PC-3 (cell line): ENCODE results near the gene SLC41A2. TPM values are rescaled to one million over a fixed set of nuclear protein-coding genes. Genes with fewer than 3 reads are reported as not detected.

Experiments
- ATAC-seq: fragments of 200-7000 bp; cut with Tn5 transposase; 2 replicates; pipeline ENCODE4 v1.9.1; 2020; ENCODE audit warnings: mild to moderate bottlenecking, moderate library complexity
- BruUV-seq: library from RNA; stranded (reverse); fragments of 400-500 nt; replicated peaks from 2 replicates; lab custom pipeline; 2021; lab: Mats Ljungman, UMichigan
- CTCF ChIA-PET: fragments of 300-600 bp; sonication (Branson Sonifier 250); formaldehyde crosslinking; loops from one replicate; lab custom pipeline; 2022; ENCODE audit warnings: antibody characterized with exemption; lab: Charles Lee
- POLR2A ChIA-PET: fragments of 300-600 bp; sonication (Branson Sonifier 250); formaldehyde crosslinking; loops from one replicate; lab custom pipeline; 2022; ENCODE audit warnings: antibody characterized with exemption; ENCODE audit not compliant: unreplicated experiment; lab: Charles Lee
- DNase-seq: peaks from one replicate; pipeline ENCODE4 v3.0.0-alpha.2; 2015
- H2AFZ ChIP-seq: fragments of 300-600 bp; sonication (generic); 2 replicates; pipeline ENCODE4 v1.6.0; 2016; ENCODE audit warnings: antibody characterized with exemption, low read length
- H3F3A ChIP-seq: fragments of 300-600 bp; sonication (generic); one replicate; pipeline ENCODE4 v1.6.0; 2017; ENCODE audit warnings: antibody characterized with exemption, low read length, control low read depth, mild to moderate bottlenecking; ENCODE audit not compliant: unreplicated experiment
- H3K27ac ChIP-seq: fragments of 300-600 bp; sonication (generic); 2 replicates; pipeline ENCODE4 v1.5.1; 2016; ENCODE audit warnings: mild to moderate bottlenecking, low read length
- H3K27me3 ChIP-seq: fragments of 300-600 bp; sonication (generic); 2 replicates; pipeline ENCODE4 v1.6.1; 2016; ENCODE audit warnings: low read length, mixed read lengths
- H3K36me3 ChIP-seq: fragments of 300-600 bp; sonication (generic); 2 replicates; pipeline ENCODE4 v1.6.1; 2016; ENCODE audit warnings: low read depth, mixed run types, low read length, mixed read lengths
- H3K4me1 ChIP-seq: fragments of 300-600 bp; sonication (generic); 2 replicates; pipeline ENCODE4 v1.5.1; 2016; ENCODE audit warnings: low read length; ENCODE audit not compliant: insufficient read depth
- H3K4me2 ChIP-seq: fragments of 300-600 bp; sonication (generic); 2 replicates; pipeline ENCODE4 v1.6.0; 2016; ENCODE audit warnings: low read length
- H3K4me3 ChIP-seq: fragments of 300-600 bp; sonication (generic); 2 replicates; pipeline ENCODE4 v1.5.1; 2016; ENCODE audit warnings: mild to moderate bottlenecking, low read length, mixed read lengths
- H3K79me2 ChIP-seq: fragments of 300-600 bp; sonication (generic); 2 replicates; pipeline ENCODE4 v1.6.1; 2017; ENCODE audit warnings: low read length, mixed read lengths
- H3K9ac ChIP-seq: fragments of 300-600 bp; sonication (generic); 2 replicates; pipeline ENCODE4 v1.6.0; 2016; ENCODE audit warnings: mild to moderate bottlenecking, low read length
- H3K9me2 ChIP-seq: fragments of 300-600 bp; sonication (generic); replicated peaks from 2 replicates; pipeline ENCODE4 v1.6.1; 2016; ENCODE audit warnings: mixed run types, low read length, mixed read lengths
- H3K9me3 ChIP-seq: fragments of 300-600 bp; sonication (generic); 2 replicates; pipeline ENCODE4 v1.6.1; 2016; ENCODE audit warnings: low read length, mixed read lengths
- H4K20me1 ChIP-seq: fragments of 300-600 bp; sonication (generic); 2 replicates; pipeline ENCODE4 v1.6.1; 2016; ENCODE audit warnings: low read length, mixed read lengths
- EZH2 ChIP-seq: fragments of 300-600 bp; sonication (generic); IDR thresholded peaks from one replicate; pipeline ENCODE4 v1.6.1; 2017; ENCODE audit warnings: antibody characterized with exemption, mild to moderate bottlenecking, low read length; ENCODE audit not compliant: unreplicated experiment
- EZH2phosphoT487 ChIP-seq: fragments of 300-600 bp; sonication (generic); IDR thresholded peaks from 2 replicates; pipeline ENCODE4 v1.6.1; 2018; ENCODE audit warnings: mild to moderate bottlenecking, antibody characterized with exemption, low read length, borderline replicate concordance
- intact Hi-C: fragments of 100-400 bp; cut with micrococcal nuclease; formaldehyde crosslinking; loops from 2 replicates; pipeline ENCODE4 v1.9.0; 2023
- total RNA-seq: library from RNA; depleted of rRNA; stranded (reverse); fragments of >200 nt; gene quantifications from 2 replicates; pipeline ENCODE4 v1.2.3, GENCODE V29; 2014
- TF ChIP-seq, protein P1 (sequence below): fragments of 300-600 bp; sonication (generic); conservative IDR thresholded peaks from 2 replicates; pipeline ENCODE4 v1.5.1; 2017; ENCODE audit warnings: antibody characterized with exemption, low read depth, mild to moderate bottlenecking, low read length

Gene SLC41A2
- total RNA-seq, 1 experiment from 2014 or later = 16.3 TPM

DNA sequence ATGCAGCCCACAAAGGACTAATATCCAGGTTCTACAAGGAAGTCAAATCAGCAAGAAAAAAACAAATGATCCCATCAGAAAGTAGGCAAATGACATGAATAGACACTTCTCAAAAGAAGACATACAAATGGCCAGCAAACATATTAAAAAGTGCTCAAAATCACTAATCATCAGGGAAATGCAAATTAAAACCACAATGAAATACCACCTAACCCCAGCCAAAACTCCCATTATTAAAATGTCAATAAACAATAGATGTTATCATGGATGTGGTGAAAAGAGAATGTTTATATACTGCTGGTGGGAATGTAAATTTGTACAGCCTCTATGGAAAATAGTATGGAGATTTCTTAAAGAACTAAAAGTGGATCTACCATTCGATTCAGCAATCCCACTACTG lies 25.0 kb downstream of the SLC41A2 start:
- TF ChIP-seq, protein P1, sequence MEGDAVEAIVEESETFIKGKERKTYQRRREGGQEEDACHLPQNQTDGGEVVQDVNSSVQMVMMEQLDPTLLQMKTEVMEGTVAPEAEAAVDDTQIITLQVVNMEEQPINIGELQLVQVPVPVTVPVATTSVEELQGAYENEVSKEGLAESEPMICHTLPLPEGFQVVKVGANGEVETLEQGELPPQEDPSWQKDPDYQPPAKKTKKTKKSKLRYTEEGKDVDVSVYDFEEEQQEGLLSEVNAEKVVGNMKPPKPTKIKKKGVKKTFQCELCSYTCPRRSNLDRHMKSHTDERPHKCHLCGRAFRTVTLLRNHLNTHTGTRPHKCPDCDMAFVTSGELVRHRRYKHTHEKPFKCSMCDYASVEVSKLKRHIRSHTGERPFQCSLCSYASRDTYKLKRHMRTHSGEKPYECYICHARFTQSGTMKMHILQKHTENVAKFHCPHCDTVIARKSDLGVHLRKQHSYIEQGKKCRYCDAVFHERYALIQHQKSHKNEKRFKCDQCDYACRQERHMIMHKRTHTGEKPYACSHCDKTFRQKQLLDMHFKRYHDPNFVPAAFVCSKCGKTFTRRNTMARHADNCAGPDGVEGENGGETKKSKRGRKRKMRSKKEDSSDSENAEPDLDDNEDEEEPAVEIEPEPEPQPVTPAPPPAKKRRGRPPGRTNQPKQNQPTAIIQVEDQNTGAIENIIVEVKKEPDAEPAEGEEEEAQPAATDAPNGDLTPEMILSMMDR = no peak
- TF ChIP-seq EZH2 (no peak), EZH2phosphoT487 (no peak)
- Histone ChIP-seq H3F3A (no peaks in the 10 kb centered on the region), H3K4me2 (no peak overlapping the region), H3K9ac (no peak overlapping the region), H3K27me3 (no peaks in the 10 kb centered on the region), H4K20me1 (no peaks in the 10 kb centered on the region), H3K9me3 (no peaks in the 10 kb centered on the region), H3K27ac (no peak overlapping the region), H3K9me2 (0 out of 2 replicates have a peak, but pooled peaks cover 4% of the 10 kb centered on the region), H3K36me3 (no peaks in the 10 kb centered on the region), H3K4me1 (no peaks in the 10 kb centered on the region; the same call in 1 of the 2 replicates), H3K79me2 (no peaks in the 10 kb centered on the region), H3K4me3 (no peak overlapping the region), H2AFZ (no peak overlapping the region)
- BruUV-seq = no TSS peak
- no peak for ATAC-seq
- POLR2A ChIA-PET = no interaction called here
- intact Hi-C loops = no loop called here
- CTCF ChIA-PET = no interaction called here
- no peak for DNase-seq

DNA sequence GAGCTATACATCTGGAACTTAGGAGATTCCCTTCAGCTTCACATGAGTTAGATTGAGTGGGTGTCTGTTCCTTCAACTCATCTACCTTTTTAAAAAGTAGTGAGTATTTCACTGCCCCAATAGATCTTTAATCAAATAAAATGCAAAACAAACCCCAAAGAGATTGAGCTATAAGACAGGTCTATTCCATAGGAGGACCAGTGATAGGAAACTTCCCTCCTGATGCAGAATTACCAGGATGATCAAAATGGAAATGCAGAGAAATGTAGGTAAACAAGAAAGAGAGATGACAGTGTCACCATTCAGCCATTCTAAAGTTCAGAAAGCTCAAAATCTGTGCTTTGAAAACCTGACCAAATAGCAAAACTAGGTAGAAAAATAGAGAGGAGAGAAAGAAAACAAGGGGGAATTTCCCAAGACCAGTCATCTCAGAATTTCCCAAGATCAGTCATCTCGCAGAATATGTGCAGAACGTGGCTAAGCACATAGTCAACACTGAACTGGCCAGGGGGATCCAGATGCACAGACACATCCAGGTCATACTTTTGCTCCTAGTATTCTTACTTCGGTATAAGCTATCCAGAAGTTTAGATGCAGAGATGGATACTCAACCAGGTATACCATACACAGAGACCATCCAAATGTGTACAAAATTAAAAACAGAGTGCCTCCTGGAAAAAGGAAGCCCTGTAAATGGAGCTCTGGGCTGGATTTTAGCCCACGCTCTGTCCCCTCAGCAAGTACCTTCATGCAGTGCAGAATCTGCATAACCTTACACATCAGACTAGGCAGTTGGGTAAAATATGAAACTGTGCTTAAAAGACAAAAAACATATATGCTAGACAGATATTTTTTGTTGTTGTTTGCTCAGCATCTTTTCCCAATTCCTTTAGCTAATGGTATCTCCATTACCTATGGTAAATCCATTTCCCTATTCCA lies 27.4 kb downstream of the SLC41A2 start:
- Histone ChIP-seq H3F3A (no peaks in the 10 kb centered on the region), H3K4me2 (no peak overlapping the region), H3K79me2 (no peaks in the 10 kb centered on the region), H3K9me2 (0 out of 2 replicates have a peak, but pooled peaks cover 4% of the 10 kb centered on the region), H3K27me3 (no peaks in the 10 kb centered on the region), H3K27ac (peak overlapping the region; percentile 20), H3K36me3 (no peaks in the 10 kb centered on the region), H3K9ac (no peak overlapping the region), H4K20me1 (no peaks in the 10 kb centered on the region), H3K4me1 (no peaks in the 10 kb centered on the region; the same call in 1 of the 2 replicates), H3K9me3 (no peaks in the 10 kb centered on the region), H3K4me3 (no peak overlapping the region), H2AFZ (no peak overlapping the region)
- intact Hi-C loops = no loop called here
- DNase-seq (peak; percentile 22), ATAC-seq (peak; percentile 33)
- TF ChIP-seq EZH2phosphoT487 = no peak
- TF ChIP-seq EZH2 = no peak
- TF ChIP-seq, protein P1 = no peak
- ChIA-PET POLR2A (interaction anchor here (0.6 kb wide), 1 partner anchor 404 kb away, joined by 3 read pairs; no protein-coding TSS in a partner anchor), CTCF (no interaction called here)
- BruUV-seq = no TSS peak
